Lower leg skin (tissue), 4 donors: ENCODE measurements around the gene TRMT10A. TPM values are rescaled to one million over a fixed set of nuclear protein-coding genes. Genes with fewer than 3 reads are reported as not detected.

Experiments used
- DNase-seq, 2 donors: peaks; one replicate each; pipeline ENCODE4 v3.0.0-alpha.2; 2019; ENCODE audit warnings: low spot score in 2 of 2
- H3K4me3 ChIP-seq: fragments of 200-600 bp; sonication (generic); 2 replicates; pipeline ENCODE4 v1.5.1; 2017; ENCODE audit warnings: mild to moderate bottlenecking, low read depth; ENCODE audit not compliant: poor library complexity, severe bottlenecking
- CTCF ChIP-seq, 3 donors: fragments of 450-650 bp; IDR thresholded peaks; one replicate each; pipeline ENCODE4 v1.5.1; 2016; ENCODE audit warnings: antibody characterized with exemption in 3 of 3, mild to moderate bottlenecking in 3 of 3, moderate library complexity in 2 of 3
- POLR2A ChIP-seq, 2 donors: fragments of 450-650 bp; IDR thresholded peaks; one replicate each; pipeline ENCODE4 v1.6.1; 2016 to 2017; ENCODE audit warnings: antibody characterized with exemption in 2 of 2, mild to moderate bottlenecking in 1 of 2, moderate library complexity in 1 of 2
- WGBS, 2 donors: methylation state at CpG; one replicate each; pipeline ENCODE4 v1.1.5; 2018; 5-methylcytosine and 5-hydroxymethylcytosine counted together
- intact Hi-C: fragments of 100-400 bp; cut with DNase I; formaldehyde crosslinking; loops from one replicate; pipeline ENCODE4 v1.15.0; 2023; ENCODE audit warnings: low total_unique reads
- total RNA-seq, 4 donors: library from RNA; depleted of rRNA; stranded (reverse); fragments of >200 nt; gene quantifications; one replicate each; pipeline ENCODE4 v1.1.0, GENCODE V29; 2016

TRMT10A gene
- total RNA-seq, 4 donors from 2014 or later: 1.3 to 9.0 (median 4.7) TPM

- H3K4me3 ChIP-seq: no peak overlapping the region
Observed at GRCh38 chr4:99529228-99529627, 34.6 kb downstream of the TRMT10A start.

GRCh38 chr4:99518601-99519295 lies 45.1 kb downstream of the TRMT10A start:
- no peak overlapping the region for H3K4me3 ChIP-seq
- intact Hi-C loops: no loop called here
- 73 to 78% methylated on average over 6 of the region's 6 CpGs for WGBS, 2 donors
- DNase-seq: no peak
- no peak for TF ChIP-seq POLR2A (IDR thresholded peaks at IDR 0.05)

More at GRCh38 chr4:99529228-99529627, 34.6 kb downstream of the TRMT10A start:
- no peak for TF ChIP-seq POLR2A (IDR thresholded peaks at IDR 0.05)
- no peak for TF ChIP-seq CTCF (IDR thresholded peaks at IDR 0.05)
- no peak for DNase-seq
- intact Hi-C loops: no loop called here

GRCh38 chr4:99510721-99511120 lies 53.1 kb downstream of the TRMT10A start, which contains the start of gene C4orf17:
C4orf17 (plus strand) TSS chr4:99511021; CDS start chr4:99513082, 2,061 bp downstream.
- TF ChIP-seq CTCF (IDR thresholded peaks at IDR 0.05) (no peak), POLR2A (IDR thresholded peaks at IDR 0.05) (no peak)
- WGBS, 2 donors: 69 to 79% methylated on average over 4 of the region's 4 CpGs
- H3K4me3 ChIP-seq: no peak within 1 kb of the TSS
- intact Hi-C loops: no loop called here
- no peak for DNase-seq

GRCh38 chr4:99507762-99508161 lies 56.1 kb downstream of the TRMT10A start:
- H3K4me3 ChIP-seq: no peak overlapping the region
- intact Hi-C loops: no loop called here
- DNase-seq: no peak
- TF ChIP-seq POLR2A (IDR thresholded peaks at IDR 0.05) (no peak), CTCF (IDR thresholded peaks at IDR 0.05) (no peak)

- no peak overlapping the region for H3K4me3 ChIP-seq
- no peak for DNase-seq
- no peak for TF ChIP-seq CTCF (IDR thresholded peaks at IDR 0.05)
- TF ChIP-seq POLR2A (IDR thresholded peaks at IDR 0.05): no peak
- intact Hi-C loops: no loop called here
- 65 to 67% methylated on average over 1 of the region's 1 CpG for WGBS, 2 donors
Observed at GRCh38 chr4:99507349-99507748, 56.5 kb downstream of the TRMT10A start.

GRCh38 chr4:99506781-99507180 lies 57.1 kb downstream of the TRMT10A start:
- intact Hi-C loops: no loop called here
- WGBS, 2 donors: 29 to 41% methylated on average over 2 of the region's 2 CpGs
- TF ChIP-seq CTCF (IDR thresholded peaks at IDR 0.05) (no peak), POLR2A (IDR thresholded peaks at IDR 0.05) (no peak)
- no peak for DNase-seq
- no peak overlapping the region for H3K4me3 ChIP-seq
